GM12872 (cell line): ENCODE data around the gene MAPK1.

Experiments
- CTCF ChIP-seq: IDR thresholded peaks from 3 replicates; pipeline ENCODE4 v1.5.1; 2011; ENCODE audit warnings: low read depth, mild to moderate bottlenecking, low read length, moderate library complexity; ENCODE audit not compliant: insufficient read depth

The MAPK1 gene

GRCh38 chr22:21766691-21767462 is 100.6 kb downstream of the MAPK1 start:
- TF ChIP-seq CTCF = no peak

- TF ChIP-seq CTCF = no peak
These were observed 101.4 kb downstream of the MAPK1 start for GRCh38 chr22:21765909-21766529.

- TF ChIP-seq CTCF = no peak
These were observed 103.2 kb downstream of the MAPK1 start for GRCh38 chr22:21764038-21764804.

- no peak for TF ChIP-seq CTCF
These were observed 104.5 kb downstream of the MAPK1 start for GRCh38 chr22:21762712-21763581.

- TF ChIP-seq CTCF = no peak
These were observed 105.3 kb downstream of the MAPK1 start for GRCh38 chr22:21761994-21762680.

GRCh38 chr22:21761086-21761485 is 106.4 kb downstream of the MAPK1 start:
- no peak for TF ChIP-seq CTCF
